NCI-H748 (cell line): Measurements from ENCODE around the gene ADAMTSL3.
A peak's percentile ranks its signal among the peaks of the same experiment; 100 is the strongest.
"Not testable (repeated sequence)": the region's sequence is repeated elsewhere in the genome, so short reads cannot be mapped to it uniquely, and the experiment has no call there.

Source experiments
- DNase-seq: peaks from one replicate; lab custom pipeline; 2025; ENCODE audit not compliant: unreplicated experiment; lab: John Stamatoyannopoulos, UW

ADAMTSL3 gene

GRCh38 chr15:83734487-83734886, 80.6 kb downstream of the ADAMTSL3 start:
- DNase-seq = no peak

GRCh38 chr15:83739629-83740028, 85.7 kb downstream of the ADAMTSL3 start:
- DNase-seq = no peak

DNA sequence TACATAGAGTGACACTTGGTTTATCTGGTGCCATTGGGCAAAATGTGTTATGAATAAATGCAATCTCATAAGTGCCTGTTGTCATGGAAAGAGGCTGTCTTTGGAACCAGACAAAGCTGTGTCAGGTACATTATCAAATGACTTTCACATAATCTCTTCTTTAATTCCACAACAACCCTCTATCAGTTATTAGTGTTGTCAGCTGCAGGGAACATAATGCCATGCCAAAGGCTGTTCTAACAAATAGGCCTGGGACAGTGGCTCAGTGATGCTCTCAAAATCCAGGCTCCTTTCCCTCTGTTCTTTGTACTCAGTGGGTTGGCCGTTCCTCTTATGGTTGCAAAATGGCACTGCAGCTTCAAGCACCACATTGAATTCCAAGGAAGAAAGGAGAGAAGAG, 91.8 kb downstream of the ADAMTSL3 start:
- DNase-seq = no peak

GRCh38 chr15:83746231-83746630, 92.3 kb downstream of the ADAMTSL3 start:
- peak; percentile 62 for DNase-seq

DNA sequence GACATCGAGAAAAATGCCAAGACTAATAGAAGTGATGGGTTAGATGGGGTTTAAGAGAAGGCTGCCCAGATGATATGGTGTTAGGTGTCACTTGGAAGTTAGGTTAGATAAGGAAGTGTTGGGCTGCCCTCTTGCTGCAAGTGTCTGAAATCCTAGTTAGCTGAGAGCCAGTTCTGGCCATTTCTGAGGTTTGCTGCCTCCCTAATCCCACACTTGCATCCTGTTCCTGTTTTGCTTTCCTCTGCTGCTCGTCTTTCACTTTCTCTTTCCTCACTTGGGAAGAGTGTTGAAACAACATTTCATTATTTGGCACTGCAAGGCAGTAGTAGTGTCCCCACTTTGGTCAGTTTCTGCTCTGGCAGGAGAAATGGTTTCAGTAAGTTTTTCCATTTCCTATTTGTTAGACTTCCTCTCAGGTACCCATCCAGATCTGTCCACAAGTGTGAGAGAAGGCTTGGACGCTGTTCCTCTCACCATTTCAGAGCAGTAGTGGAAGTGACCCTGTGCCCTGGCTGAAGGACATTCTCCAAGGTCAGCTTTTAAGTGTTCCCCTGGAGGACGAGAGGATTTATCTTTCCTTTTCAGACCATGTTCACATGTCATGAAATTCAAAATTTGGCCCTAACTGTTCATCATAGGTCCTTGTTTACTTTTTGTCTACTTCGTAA, 93.3 kb downstream of the ADAMTSL3 start:
- no peak for DNase-seq

- no peak for DNase-seq
Observed at GRCh38 chr15:83747718-83748110, 93.8 kb downstream of the ADAMTSL3 start.

DNA sequence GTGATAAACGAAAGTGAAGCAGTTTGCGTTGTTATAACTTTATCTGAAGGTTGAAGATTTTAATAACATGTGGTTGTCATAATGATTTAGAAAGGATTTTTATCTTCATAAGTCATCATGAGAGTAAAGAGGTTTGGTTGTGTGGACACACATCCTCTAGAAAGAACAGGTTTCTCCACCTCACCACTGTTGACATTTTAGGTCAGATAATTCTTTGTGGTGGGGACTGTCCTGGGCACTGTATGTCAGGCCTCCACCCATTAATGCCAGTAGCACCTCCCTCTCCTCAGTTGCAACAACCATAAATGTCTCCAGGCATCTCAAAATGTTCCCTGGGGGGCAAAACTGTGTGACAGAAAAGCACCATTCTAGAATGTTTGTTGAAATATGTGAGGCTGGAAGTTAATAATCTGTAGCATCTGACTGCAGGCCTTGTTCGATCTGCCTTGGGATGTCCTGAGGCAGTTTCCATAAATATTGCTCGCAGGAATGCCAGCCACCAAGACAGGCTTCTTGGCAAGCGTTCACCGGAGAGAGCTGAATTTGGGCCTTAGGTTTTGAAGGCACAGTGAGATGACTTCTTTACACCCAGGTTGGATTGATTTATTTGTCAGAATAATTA, 100.1 kb downstream of the ADAMTSL3 start:
- no peak for DNase-seq

DNA sequence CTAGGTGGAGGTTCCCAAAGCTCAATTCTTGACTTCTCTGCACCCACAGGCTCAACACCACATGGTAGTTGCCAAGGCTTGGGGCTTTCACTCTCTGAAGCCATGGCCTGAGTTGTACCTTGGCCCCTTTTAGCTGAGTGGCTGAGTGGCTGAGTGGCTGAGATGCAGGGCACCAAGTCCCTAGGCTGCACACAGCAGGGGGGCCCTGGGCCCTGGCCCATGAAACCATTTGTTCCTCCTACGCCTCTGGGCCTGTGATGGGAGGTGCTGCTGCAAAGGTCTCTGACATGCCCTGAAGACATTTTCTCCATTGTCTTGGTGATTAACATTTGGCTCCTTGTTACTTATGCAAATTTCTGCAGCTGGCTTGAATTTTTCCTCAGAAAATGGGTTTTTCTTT, 103.4 kb downstream of the ADAMTSL3 start:
- DNase-seq = not testable (repeated sequence)

DNA sequence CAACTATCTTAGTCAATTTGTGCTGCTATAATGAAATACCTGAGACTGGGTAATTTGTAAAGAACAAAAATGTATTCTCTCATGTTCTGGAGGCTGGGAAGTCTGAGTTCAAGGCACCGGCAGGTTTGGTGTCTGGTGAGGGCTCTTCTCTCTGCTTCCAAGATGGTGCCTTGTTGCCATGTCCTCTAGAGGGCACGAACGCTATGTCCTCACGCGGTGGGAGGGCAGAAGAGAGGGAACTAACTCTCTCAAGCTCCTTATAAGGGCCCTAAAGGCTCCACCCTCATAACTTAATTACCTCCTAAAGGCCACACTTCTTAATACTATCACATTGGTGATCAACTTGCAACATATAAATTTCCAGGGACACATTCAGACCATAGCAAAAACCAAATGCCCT, 108.4 kb downstream of the ADAMTSL3 start:
- DNase-seq = no peak

- no peak for DNase-seq
Observed at GRCh38 chr15:83764201-83764838, 110.4 kb downstream of the ADAMTSL3 start.

DNA sequence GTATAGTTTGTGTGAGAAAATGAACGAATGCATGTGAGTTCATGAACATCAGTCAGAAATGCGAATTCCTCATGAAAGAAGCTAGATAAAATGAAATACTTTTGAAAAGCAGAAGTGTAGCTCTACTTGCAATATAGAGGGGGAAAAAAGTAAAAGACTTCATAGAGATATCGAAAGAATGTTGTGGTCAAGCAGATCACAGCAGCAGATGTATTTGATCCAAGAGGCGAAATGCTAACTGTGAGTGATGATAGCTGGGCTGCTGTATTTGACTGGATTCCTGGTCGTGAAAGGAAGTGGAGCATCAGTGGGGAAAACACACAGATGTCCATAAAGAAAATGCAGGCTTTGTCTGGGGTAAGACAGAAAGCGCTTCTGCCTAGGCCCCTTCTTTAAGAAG, 112.4 kb downstream of the ADAMTSL3 start:
- DNase-seq = no peak

GRCh38 chr15:83767741-83768140, 113.8 kb downstream of the ADAMTSL3 start:
- DNase-seq = no peak

- DNase-seq = peak; percentile 32
Observed at GRCh38 chr15:83769411-83769999, 115.6 kb downstream of the ADAMTSL3 start.

- no peak for DNase-seq
Observed at GRCh38 chr15:83775738-83776137, 121.8 kb downstream of the ADAMTSL3 start.

GRCh38 chr15:83776986-83777385, 123.1 kb downstream of the ADAMTSL3 start:
- DNase-seq = no peak

DNA sequence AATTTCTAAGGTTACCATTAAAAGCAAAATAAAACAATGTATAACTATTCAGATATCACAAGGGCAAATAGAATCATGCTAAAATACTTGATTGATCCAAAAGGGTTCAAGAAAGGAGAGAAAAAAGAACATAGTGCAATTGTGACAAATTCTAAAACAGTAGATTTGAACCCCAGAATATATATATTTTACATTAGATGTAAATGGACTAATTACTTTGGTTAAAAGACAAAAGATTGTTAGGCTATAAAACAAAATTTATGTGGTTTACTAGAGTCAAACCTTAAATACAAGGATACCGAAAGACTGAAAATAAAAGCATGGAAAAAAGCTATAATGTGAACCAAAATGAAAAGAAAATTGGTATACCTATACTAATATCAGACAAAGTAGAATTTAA, 129.3 kb downstream of the ADAMTSL3 start:
- DNase-seq = no peak

DNA sequence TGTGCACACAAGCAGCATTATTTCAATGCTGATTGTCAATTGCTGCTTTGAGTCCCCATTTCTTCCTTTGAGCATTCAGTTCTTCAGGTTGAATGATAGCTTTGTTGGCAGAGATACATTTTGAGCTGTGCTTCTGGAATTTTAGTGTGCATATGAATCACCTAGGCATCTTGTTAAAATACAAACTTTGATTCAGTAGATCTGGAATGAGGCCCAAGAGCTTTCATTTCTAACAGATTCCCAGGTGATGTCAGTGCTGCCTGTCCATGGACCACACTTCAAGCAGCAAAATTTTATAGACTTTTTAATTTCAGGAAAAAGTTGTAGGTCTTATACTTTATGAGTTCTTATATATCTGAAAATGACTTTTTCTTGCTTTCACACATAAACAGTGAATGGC, 131.1 kb downstream of the ADAMTSL3 start:
- no peak for DNase-seq

GRCh38 chr15:83786336-83786735, 132.4 kb downstream of the ADAMTSL3 start:
- no peak for DNase-seq

DNA sequence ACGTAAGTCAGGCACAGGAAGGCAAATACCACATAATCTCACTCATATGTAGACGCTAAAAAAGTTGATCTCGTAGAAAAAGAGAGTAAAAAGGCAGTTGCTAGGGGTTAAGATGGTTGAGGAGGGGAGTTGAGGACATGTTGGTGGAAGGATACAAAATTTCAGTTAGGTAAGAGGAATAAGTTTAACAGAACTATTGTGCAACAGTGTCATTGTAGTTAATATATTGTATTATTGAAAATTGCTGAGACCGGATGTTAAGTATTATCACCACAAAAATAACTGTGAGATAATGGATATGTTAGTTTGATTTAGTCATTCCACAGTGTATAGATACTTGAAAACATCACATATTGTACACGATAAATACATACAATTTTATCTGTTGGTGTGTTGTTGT, 139.1 kb downstream of the ADAMTSL3 start:
- DNase-seq = no peak

GRCh38 chr15:83794209-83794608, 140.3 kb downstream of the ADAMTSL3 start:
- DNase-seq = no peak

DNA sequence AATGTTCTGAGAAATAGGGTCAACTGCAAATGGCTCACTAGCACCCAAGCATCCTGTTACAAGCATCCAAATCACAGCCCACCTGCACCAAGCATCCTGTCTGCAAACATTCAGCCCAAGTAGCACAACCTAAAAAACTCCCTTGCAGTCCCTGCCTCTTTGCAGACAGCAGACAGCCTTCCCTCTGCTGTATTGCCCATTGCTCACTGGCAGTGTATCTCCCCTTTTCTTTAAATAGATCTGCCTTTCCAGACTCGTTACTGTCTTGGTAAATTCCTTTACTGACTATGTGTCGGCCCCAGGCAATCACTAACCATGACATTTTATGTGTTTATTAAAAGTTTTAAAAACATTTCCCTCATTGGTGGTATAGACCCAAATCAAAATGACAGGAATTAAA, 155.4 kb downstream of the ADAMTSL3 start:
- no peak for DNase-seq

- no peak for DNase-seq
Observed at GRCh38 chr15:83810110-83810509, 156.2 kb downstream of the ADAMTSL3 start.
